CD4-positive, alpha-beta T cell treated with Interleukin-4 for 1 hour (primary cell): ENCODE measurements around the gene SPINT2.

Source experiments
- DNase-seq, 2 donors: peaks; one replicate each; pipeline ENCODE4 v3.0.0-alpha.2; 2020 to 2022

The SPINT2 gene

DNA sequence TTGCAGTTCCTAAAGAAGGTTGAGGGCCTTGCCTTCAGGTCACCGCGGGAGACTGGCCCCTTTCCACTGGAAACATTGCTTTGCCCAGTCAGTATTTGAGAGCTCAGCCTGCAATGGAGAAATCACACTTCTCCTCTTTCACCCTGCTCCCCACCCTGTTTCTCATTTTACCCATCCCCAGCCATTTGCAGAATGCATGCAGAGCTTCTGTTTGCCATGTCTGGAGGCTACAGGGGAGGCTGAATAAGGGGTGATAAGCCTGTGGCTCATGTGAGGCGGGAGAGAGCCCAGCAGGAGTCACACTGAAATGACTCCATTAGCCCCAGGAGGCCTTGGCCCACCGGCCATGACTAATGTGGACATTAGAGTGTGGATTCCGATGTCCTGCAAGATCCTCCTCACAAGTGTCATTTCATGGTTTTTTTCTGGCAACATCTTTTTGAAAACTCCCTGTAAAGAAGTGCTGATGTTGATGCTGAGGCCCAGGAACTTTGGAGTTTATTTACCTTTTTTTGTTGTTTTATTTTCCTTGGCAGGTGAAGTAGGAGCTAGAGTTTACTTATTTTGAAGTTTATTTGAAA, 6.3 kb downstream of the SPINT2 start:
- no peak for DNase-seq

DNA sequence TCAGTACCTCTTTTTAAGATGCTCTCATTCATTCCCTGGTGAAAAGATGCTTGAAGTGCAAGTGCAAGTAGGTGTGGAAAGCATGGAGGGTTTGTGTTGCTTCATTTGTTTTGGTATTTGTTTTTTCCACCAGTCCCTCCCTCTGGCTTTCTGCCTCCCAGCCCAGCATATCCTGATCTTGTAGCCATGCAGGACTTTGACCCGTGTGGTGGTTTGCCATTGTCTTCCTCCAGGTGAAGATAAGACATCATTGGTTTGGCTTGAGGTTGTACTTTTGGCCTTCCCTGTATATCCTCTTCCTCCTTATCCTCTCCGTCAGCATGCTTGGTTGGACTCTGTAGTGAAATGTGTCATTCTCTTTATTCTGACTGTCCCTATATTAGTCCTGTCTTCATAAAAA, 9.1 kb downstream of the SPINT2 start:
- no peak for DNase-seq

DNA sequence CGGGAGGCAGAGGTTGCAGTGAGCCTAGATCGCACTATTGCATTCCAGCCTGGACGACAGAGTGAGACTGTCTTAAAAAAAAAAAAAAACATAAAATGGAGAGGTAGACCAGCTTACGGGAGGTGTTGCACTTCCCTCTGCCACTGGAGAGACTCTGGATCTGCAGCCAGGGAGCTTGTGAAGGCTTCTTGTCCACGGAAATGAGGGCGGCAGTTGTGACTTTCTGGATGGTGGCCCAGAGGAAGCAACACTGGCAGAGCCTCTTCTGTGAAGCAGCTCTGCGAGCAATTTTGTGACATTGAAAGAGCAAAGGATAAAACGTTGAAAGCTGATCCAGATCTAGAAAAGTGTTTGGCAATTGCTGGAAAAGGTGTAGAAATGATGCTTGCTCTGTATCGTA, 10.4 kb downstream of the SPINT2 start:
- no peak for DNase-seq

DNA sequence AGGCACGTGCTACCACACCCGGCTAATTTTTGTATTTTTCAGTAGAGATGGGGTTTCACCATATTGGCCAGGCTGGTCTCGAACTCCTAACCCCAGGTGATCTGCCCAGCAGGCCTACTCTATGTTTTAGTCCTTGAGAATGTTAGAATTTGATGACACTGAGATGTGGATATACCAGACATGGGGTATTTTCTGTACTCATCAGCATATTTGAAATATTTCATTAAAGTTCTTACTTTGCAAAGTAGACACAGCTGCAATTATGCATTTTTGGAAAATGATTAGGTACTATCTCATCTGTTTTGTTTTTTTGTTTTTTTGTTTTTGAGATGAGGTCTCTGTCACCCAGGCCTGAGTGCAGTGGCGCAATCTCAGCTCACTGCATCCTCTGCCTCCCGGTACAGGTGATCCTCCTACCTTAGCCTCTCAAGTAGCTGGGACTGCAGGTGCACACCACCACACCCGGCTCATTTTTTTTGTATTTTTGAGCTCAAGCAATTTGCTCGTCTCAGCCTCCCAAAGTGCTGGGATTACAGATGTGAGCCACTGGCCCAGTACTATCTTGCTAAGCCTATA, 12.7 kb downstream of the SPINT2 start:
- DNase-seq = no peak

DNA sequence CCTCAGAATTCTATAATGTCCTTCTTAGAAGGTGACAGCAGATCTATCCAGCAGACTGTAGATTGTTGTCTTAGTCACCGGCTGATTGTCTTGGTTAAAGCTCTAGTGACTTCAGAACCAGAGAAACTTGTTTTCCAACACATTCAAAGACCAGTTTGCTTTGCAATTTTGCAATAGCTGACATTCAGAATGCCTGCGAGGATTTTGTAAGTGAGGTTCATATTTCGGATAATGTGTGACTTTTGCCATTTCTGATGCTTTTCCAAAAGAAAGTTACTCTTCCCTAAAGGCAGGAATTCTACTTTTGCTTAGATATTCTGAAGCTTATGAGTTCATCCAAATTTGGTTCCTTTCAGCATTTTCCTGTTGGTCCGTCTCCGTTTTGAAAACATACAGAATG, 13.2 kb downstream of the SPINT2 start:
- no peak for DNase-seq

DNA sequence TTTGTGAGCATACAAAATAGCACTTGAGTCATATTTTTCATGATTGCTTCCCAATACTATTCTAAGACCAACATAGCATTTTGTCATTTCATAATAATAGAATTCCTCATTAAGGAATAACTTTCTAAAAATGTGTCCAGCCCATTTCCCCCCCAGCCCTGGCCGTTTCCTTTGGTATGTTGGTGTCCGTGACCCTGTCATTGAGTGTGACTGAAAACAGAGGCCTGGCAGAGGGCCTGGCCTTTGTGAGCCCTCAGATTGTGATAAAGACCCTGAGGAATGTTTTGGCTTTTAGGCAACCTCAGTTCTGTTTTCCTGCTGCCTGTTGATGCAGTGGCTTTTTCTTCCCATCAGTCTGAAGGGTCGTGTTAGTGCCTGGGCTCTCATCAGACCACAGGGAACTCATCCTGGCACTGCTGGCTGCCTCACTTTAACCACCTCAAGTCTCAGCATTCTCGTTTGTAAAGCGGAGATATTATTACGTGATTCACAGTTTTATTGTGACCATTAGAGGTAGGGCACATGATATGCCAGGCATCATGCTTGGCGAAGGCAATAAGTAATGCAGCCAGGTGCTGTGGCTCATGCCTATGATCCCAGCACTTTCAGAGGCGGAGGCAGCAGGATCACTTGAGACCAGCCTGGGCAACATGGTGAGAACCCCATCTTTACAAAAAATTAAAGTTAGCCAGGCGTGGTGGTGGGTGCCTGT, 13.8 kb downstream of the SPINT2 start:
- DNase-seq = no peak

DNA sequence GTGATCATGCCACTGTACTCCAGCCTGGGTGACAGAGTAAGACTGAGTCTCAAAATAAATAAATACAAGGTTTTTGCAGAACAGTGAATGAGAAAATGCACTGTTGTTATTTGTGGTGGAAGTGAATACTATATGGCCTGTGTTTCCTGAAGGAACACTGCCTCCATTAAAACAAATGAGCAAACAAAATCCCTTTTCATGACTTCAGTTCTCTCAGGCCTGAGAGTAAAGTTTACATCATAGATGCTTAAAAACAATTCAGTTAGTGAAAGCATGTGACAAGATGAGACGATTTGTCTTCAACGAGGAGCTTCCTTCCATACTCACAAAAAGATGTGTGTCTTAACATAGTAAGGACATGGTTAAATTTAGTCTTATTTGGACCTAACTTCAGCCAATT, 14.4 kb downstream of the SPINT2 start:
- no peak for DNase-seq

DNA sequence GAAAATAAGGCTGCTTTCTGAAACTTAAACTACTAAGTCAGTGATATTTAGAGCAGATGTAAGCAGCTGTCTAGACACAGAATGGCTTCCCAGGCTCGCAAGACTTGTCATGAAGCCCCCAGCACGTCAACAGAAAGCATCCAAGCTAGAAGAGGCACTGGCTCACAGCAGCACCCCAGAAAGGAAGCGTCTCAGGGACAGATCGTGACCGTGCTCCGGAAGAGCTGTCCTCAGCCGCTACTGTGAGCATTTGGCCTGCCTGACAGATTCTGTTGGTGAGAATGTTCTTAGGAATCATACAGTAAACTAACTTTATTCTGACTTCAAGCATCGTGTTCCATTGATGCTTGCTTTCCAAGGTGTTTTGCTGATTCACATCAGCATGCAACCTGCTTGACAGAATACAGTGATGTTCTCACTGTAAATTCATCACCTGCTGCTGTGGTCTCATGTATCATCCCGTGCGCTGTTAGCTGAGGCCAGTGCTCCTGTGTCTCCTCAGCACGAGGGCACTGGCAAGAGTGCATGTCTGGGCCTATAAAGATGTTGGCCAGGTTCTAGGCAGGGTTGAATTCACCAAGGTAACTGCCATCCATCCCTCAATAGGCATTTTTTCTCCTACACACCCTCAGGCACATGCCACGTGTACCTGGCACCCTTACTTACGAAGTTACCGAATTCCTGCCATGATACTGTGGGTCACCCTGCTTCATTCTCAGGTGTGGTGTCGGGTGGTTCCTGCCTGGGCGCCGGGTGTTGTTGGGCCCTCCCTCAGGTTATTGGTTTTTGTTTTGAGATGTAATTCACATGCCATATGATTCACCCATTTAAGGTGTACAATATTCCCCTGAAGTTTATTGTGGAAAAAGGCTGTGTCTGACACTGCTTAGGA, 15.9 kb downstream of the SPINT2 start:
- no peak for DNase-seq

DNA sequence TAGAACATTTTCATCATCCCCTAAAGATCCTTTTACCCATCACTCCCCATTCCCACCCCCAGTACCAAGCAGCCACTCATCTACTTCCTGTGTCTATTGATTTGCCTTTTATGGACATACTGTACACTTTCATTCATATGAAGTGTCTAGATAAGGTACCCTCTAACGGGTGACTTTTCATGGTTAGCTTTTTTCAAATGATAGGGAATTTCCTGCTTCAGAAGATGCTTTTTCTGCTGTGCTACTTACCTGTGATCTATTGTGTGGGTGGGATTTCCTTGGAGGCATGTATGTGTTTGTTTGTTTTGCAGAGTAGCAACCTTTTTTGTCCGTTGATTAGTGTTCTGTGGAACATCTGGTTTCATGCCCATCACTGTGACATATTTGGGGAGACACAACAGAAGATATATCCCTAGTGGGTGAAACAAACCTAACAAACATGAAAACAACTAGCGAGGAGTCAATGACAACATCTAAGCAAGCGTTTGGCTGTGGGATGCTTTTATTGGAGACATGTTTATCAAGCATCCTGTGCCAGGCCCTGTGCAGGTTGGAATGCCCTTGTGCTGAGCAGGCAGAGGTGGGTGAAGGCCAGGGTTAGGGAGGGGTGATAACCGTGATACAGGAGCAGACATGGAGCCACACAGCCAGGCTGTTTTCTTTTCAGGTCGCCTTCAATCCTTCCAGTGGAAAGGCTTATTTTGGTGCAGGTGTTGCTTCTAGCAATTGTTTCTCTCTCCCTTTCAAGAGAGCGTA, 17.6 kb downstream of the SPINT2 start:
- peak in 1 of 2 donors; percentile 36 for DNase-seq

DNA sequence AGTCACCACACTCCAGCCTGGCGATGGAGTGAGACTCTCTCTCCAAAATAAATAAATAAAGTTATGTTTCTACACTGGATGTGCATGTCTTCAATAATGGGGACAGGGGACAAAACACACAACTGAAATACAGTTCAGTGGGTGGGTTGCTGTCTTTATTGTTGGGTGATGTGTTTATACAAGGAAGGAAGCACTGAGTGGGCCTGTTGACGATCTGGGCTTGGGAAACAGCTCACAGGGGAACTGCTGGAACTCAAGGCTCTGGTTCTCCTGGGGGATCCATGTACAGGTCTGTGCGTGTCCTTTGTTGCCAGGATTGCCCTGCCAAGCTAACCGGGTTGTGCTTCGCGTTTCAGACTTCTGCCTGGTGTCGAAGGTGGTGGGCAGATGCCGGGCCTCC, 18.9 kb downstream of the SPINT2 start:
- DNase-seq = no peak

DNA sequence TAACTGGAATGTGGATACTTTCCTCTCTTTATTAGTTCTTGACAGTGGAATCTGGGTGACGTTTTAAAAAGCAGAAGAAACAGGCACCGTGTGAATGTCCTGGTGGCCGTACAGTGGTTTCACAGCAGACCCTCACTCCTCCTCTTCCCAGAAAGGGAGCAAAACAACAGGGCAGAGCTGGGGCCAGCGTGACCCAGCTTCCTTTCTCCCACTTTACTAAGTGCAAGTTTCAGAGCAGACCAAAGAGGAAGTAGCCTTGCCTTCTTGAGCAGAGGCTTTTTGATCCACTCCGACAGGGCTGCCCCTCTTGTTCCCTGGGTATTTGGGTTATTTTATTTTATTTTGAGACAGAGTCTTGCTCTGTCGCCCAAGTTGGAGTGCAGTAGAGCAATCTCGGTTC, 20.0 kb downstream of the SPINT2 start:
- no peak for DNase-seq

DNA sequence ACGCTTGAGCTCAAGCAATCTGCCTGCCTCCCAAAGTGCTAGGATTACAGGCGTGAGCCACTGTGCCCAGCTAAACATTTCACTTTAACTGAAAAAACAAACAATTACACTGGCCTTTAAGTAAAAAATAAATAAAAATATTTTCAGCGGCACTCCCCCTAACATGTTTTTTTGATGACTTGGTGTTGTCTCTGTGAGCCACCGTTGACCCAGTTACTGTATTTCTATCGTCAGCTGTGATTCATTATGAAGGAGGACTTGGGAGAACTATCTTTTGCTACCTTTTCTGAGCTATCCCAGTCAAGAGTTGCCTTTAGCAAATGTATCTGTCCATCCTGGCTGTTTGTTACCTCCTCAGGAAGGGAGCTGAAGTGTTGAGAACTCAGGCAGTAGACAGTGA, 21.2 kb downstream of the SPINT2 start:
- no peak for DNase-seq

DNA sequence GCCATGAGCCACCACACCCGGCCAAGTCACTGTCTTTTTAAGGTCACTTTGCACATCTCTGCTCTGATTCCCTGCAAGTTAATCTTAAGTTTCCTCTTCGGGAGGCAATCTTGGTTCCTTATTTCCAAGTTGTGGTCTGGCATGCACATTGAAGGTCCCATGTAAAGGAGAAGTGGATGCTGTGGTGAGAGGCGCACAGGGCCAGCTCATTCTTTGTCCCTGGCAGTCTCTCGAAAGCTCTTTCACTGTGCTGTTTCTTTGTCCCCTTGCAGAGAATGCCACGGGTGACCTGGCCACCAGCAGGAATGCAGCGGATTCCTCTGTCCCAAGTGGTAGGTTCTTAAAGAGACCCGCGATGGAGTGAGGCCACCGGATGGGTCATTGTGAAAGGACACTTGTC, 23.2 kb downstream of the SPINT2 start:
- DNase-seq = peak; percentile 13 to 47

DNA sequence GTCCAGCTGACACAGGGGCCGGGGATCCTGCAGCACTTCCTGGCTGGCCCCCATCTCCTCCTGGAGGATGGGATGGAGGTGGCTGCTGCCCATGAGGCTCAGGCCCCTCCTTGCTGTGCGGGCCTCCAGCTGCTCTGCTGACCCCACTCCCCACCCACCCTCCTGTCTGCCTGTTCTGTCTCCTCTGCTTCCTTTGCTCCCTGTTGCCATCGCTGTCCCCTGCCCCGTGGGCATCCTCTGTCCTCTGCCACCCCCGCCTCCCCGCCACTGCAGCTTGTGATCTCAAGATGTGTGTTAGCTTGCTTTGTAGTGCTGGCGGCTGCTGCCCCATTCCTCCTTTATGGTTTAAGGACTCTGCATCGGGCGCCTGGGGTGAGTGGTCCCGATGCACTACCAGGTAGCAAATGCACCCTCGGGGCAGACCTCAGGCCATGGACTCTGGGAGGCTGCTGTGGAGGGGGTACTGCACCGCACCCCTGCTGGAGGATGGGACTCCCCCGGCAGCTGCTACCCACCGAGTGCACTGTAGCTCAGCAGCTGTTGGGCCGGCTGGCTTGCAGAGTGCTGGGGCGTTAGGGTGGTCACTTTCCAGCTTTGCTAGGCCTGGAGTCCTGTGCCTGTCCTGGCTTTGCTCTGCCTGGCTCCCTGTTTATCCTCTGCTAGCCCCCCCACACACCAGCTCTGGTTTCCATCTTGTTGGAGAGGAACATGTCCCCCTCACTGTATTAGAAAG, 23.9 kb downstream of the SPINT2 start:
- no peak for DNase-seq

DNA sequence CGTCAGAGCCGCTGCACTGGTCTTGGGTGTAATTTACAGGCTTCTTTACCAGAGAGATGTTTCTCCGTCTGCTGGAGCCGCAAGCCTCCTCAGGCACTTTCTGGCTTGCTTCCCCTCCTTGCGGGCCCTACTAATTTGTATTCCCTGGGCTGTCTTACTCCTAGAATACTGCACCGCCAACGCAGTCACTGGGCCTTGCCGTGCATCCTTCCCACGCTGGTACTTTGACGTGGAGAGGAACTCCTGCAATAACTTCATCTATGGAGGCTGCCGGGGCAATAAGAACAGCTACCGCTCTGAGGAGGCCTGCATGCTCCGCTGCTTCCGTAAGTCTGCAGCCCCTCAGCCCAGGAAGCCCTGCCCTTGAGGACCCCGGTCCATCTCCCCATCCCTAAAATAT, 25.6 kb downstream of the SPINT2 start:
- DNase-seq = no peak

DNA sequence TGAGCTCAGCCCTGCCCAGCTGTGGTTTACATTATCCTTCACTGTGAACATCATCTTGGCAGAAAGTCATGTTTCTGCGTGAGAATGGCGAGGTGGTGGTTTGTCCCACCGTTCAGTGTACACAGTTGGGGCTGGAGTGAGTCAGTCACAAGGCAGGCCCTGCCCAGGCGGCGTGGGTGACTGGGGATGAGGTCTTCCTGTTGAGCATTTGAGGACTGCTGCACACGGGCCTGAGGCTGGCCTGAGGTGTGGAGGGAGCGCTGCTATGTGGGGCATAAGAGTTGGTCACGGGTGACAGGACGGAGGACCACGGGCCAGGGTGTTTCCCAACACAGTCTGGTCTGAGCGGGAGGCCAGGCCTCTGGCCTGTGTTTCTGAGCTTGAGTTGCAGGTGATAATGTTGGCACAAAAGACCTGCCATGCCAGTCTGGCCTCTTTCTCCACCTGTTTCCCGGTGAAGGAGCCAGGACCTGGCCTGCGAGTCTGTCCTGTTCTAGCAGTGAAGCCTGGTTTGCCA, 26.3 kb downstream of the SPINT2 start:
- no peak for DNase-seq

DNA sequence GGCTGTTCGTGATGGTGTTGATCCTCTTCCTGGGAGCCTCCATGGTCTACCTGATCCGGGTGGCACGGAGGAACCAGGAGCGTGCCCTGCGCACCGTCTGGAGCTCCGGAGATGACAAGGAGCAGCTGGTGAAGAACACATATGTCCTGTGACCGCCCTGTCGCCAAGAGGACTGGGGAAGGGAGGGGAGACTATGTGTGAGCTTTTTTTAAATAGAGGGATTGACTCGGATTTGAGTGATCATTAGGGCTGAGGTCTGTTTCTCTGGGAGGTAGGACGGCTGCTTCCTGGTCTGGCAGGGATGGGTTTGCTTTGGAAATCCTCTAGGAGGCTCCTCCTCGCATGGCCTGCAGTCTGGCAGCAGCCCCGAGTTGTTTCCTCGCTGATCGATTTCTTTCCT, 27.5 kb downstream of the SPINT2 start:
- DNase-seq = no peak

DNA sequence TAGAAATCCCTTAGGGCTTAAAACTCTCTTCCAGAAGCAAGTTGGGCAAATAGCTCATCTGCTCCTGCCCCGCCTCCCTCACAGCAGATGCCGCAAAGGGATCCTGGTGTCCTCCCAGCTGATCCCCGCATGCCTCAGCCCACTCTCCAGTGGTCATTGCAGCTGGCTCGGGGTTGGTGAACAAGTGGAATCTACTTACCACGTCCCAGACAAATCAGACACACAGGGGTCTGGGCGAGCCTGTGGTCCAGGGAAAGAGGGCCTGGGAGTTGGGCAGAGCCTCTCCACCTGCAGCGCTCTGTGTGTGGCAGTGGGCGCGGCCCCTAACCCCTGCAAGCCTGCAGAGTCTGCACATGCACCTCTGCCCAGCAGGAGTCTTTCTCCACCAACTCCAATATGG, 28.9 kb downstream of the SPINT2 start:
- DNase-seq = no peak

DNA sequence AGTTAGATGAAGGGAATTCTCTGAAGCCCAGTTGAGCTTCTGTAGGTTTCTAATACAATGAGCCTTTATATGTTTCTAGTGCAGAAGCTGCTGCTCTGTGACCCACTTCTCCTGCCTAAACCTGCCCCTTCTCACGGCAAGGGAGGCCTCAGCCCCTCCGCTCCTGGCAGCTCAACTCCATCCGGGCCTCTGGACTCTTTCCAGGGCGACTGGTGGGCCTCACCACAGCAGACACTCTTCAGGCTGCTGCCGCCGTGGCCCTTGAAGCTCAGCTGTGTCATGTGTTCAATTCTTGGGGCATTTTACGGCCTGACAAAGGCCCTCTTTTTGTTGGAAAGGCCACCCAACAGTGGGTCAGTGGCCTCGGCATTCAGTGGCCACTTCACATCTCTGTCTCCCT, 29.7 kb downstream of the SPINT2 start:
- no peak for DNase-seq

DNA sequence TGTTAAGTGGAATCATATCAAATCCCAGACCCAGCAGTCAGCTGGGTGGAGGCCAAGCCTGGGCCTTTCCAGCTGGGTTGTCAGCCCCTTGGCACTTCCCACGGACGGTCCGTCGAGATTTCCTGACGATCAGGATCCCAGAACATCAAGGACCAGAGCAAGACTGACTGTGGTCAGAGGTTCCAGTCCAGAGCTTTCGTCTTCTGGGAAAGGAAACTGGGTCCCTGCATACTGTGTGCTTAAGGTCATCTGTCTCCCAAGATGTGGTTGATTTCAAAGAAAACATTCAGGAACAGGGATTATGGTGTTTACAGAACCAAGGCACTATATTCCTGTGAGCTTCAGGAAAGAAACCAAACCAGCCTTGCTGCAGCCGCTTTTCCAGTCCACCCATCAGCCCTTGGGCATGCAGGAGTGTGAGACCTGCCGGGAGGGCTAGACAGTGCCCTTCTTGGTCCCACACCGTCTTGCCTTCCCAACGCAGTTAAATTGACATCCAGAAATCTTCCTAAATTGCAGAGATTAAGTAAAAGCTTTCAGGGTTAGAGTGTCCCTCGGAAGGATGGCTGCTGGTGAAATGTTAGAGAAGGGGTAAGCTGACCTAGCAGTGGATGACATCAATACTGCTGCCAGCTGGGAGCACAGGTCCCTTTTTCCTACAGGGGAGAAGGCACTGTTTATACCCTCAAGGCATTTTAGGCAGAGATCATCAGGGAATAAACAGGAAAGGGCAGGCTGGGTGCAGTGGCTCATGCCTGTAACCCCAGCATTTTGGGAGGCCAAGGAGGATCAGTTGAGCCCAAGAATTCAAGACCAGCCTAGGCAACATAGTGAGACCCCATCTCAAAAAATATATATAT, 34.7 kb downstream of the SPINT2 start:
- DNase-seq = no peak
